Skeletal muscle tissue (tissue), 5 donors: ENCODE results near the gene HAUS3. TPM values are rescaled to one million over a fixed set of nuclear protein-coding genes. Genes with fewer than 3 reads are reported as not detected.

Experiments used
- H3K27ac ChIP-seq: one replicate; pipeline ENCODE4 v1.7.0; 2013; ENCODE audit warnings: mild to moderate bottlenecking, low read depth, low read length, inconsistent platforms
- H3K27me3 ChIP-seq, 3 donors: one replicate each; pipeline ENCODE4 v1.7.0; 2013; ENCODE audit warnings: low read length in 3 of 3; ENCODE audit not compliant: control insufficient read depth in 3 of 3, insufficient read depth in 3 of 3
- H3K36me3 ChIP-seq, 3 donors: one replicate each; pipeline ENCODE4 v1.7.0; 2013; ENCODE audit warnings: low read length in 3 of 3; ENCODE audit not compliant: control insufficient read depth in 3 of 3, insufficient read depth in 3 of 3
- H3K4me1 ChIP-seq, 3 donors: one replicate each; pipeline ENCODE4 v1.7.0; 2013; ENCODE audit warnings: low read length in 3 of 3, mild to moderate bottlenecking in 3 of 3; ENCODE audit not compliant: control insufficient read depth in 3 of 3, insufficient read depth in 3 of 3
- H3K4me3 ChIP-seq, 3 donors: one replicate each; pipeline ENCODE4 v1.7.0; 2013; ENCODE audit warnings: low read length in 3 of 3
- H3K9ac ChIP-seq, 3 donors: one replicate each; pipeline ENCODE4 v1.7.0; 2013; ENCODE audit warnings: low read length in 3 of 3, mild to moderate bottlenecking in 3 of 3, moderate library complexity in 2 of 3, low read depth in 1 of 3
- H3K9me3 ChIP-seq, 3 donors: one replicate each; pipeline ENCODE4 v1.7.0; 2013; ENCODE audit warnings: low read length in 3 of 3; ENCODE audit not compliant: control insufficient read depth in 3 of 3
- small RNA-seq: library from RNA; depleted of rRNA; stranded (forward); fragments of <200 nt; gene quantifications from one replicate; pipeline ENCODE3, GENCODE V24; 2014
- total RNA-seq: library from RNA; depleted of rRNA; stranded (reverse); fragments of >200 nt; gene quantifications from one replicate; pipeline ENCODE4 v1.2.3, GENCODE V29; 2014
- donor health status: Osteomylitis.

The HAUS3 gene
- total RNA-seq, 1 donor from 2014 or later = 6.8 TPM

- Histone ChIP-seq H3K4me3 (no peak overlapping the region), H3K4me1 (no peaks in the 10 kb centered on the region), H3K9ac (no peak overlapping the region), H3K9me3 (no peaks in the 10 kb centered on the region), H3K27me3 (no peaks in the 10 kb centered on the region), H3K27ac (no peak overlapping the region), H3K36me3 (no peaks in the 10 kb centered on the region)
Observed at GRCh38 chr4:2183394-2183793, 58.5 kb downstream of the HAUS3 start.

- no peak overlapping the region for H3K4me3 ChIP-seq
- no peaks in the 10 kb centered on the region for H3K4me1 ChIP-seq
- H3K27me3 ChIP-seq = no peaks in the 10 kb centered on the region
- no peaks in the 10 kb centered on the region for H3K9me3 ChIP-seq
- no peak overlapping the region for H3K9ac ChIP-seq
- no peak overlapping the region for H3K27ac ChIP-seq
- H3K36me3 ChIP-seq = no peaks in the 10 kb centered on the region
Observed at GRCh38 chr4:2182994-2183393, 58.9 kb downstream of the HAUS3 start.

DNA sequence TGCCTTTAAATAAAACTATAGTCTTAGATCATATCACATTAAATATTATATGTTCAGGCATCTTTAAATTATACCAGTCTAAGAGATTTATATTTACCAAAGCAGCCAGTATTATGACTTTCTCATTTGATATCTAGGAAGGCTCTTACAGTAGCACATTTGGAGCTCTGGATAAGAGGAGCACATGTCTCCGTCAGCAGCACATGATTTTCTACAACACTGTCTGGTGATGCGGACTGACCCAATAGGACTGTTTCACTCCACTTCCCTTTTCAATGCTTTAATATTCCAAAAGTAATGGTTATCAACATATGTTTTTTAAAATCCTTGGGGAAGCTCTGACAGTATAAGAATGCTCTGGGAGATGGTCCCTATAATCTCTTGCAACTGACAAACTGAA is 61.5 kb downstream of the HAUS3 start:
- no peaks in the 10 kb centered on the region for H3K9me3 ChIP-seq
- H3K9ac ChIP-seq = no peak overlapping the region
- no peaks in the 10 kb centered on the region for H3K4me1 ChIP-seq
- no peaks in the 10 kb centered on the region for H3K36me3 ChIP-seq
- H3K27me3 ChIP-seq = no peaks in the 10 kb centered on the region
- H3K27ac ChIP-seq = no peak overlapping the region
- H3K4me3 ChIP-seq = no peak overlapping the region

GRCh38 chr4:2179717-2180116 is 62.2 kb downstream of the HAUS3 start:
- Histone ChIP-seq H3K9ac (no peak overlapping the region), H3K27ac (no peak overlapping the region), H3K4me1 (no peaks in the 10 kb centered on the region), H3K27me3 (no peaks in the 10 kb centered on the region), H3K9me3 (no peaks in the 10 kb centered on the region), H3K4me3 (no peak overlapping the region), H3K36me3 (no peaks in the 10 kb centered on the region)

DNA sequence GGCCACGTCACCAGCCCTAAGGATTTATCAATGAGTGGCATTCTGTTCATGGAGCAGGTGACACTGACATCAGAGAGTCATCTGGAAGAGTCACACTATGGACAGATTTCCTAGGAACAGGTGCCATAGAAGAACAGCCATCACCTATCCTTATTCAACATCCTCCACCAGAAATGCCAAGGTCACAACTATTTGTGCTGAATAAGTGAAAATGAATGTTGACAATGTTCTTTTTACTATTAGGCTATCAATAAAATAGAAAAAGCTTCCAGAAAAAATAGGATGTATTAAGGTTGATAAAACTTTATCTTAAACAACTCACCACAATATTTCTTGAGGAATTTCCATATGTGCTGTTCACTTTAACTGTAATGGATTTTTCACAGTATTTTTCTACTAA is 62.9 kb downstream of the HAUS3 start:
- Histone ChIP-seq H3K36me3 (no peaks in the 10 kb centered on the region), H3K9me3 (no peaks in the 10 kb centered on the region), H3K4me3 (no peak overlapping the region), H3K4me1 (no peaks in the 10 kb centered on the region), H3K27ac (no peak overlapping the region), H3K9ac (no peak overlapping the region), H3K27me3 (no peaks in the 10 kb centered on the region)

Small RNA genes within 50 kb of the gene (small RNA-seq; reads per million reads assigned to genes)
- gene COX6B1P5 = not detected

Other genes starting within 250 kb of the HAUS3 start
- 15.1 TPM for gene NELFA, start 233.1 kb downstream of the HAUS3 start, total RNA-seq
- gene NAT8L, start 182.8 kb downstream of the HAUS3 start, total RNA-seq = 1.0 TPM
- gene POLN, start within 50 bp of the HAUS3 start, total RNA-seq = 4.2 TPM
- 21.4 TPM for gene MXD4, start 20.0 kb upstream of the HAUS3 start, total RNA-seq
- 1.0 TPM for gene ZFYVE28, start 176.5 kb upstream of the HAUS3 start, total RNA-seq
- not detected for gene CFAP99, start 176.8 kb upstream of the HAUS3 start, total RNA-seq
- gene RNF4, start 227.0 kb upstream of the HAUS3 start, total RNA-seq = 29.2 TPM